GM11168 (cell line): ENCODE results near the gene GPS2.
"Not testable (repeated sequence)": the region's sequence is repeated elsewhere in the genome, so short reads cannot be mapped to it uniquely, and the experiment has no call there.

Experiments used
- in situ Hi-C: fragments of 300-500 bp; cut with MboI; formaldehyde crosslinking; loops from one replicate; pipeline ENCODE4 v1.12.0; 2022; ENCODE audit warnings: low sequenced_read_pairs; ENCODE audit not compliant: unreplicated experiment

GPS2 gene

GRCh38 chr17:7340179-7340578, 25.0 kb upstream of the GPS2 start:
- in situ Hi-C loops = no loop called here

GRCh38 chr17:7337600-7337999, 22.4 kb upstream of the GPS2 start:
- in situ Hi-C loops = not testable (repeated sequence)

GRCh38 chr17:7336240-7337175, 21.3 kb upstream of the GPS2 start, which contains the start of gene ACAP1:
TSS of gene ACAP1 (plus strand) at chr17:7336529. CDS start at chr17:7336735, 206 bp downstream.
- in situ Hi-C loops = no loop called here

- in situ Hi-C loops = not testable (repeated sequence)
Observed at GRCh38 chr17:7335765-7336164, 20.6 kb upstream of the GPS2 start.

GRCh38 chr17:7334938-7335538, 19.9 kb upstream of the GPS2 start:
- in situ Hi-C loops = no loop called here

- in situ Hi-C loops = not testable (repeated sequence)
Observed at GRCh38 chr17:7332600-7333069, 17.5 kb upstream of the GPS2 start.

GRCh38 chr17:7332111-7332510, 17.0 kb upstream of the GPS2 start:
- in situ Hi-C loops = no loop called here

GRCh38 chr17:7330638-7331015, 15.5 kb upstream of the GPS2 start:
- in situ Hi-C loops = no loop called here

GRCh38 chr17:7329997-7330637, 15.0 kb upstream of the GPS2 start:
- in situ Hi-C loops = no loop called here

GRCh38 chr17:7329374-7329996, 14.3 kb upstream of the GPS2 start:
- in situ Hi-C loops = no loop called here

- in situ Hi-C loops = no loop called here
Observed at GRCh38 chr17:7328840-7329373, 13.7 kb upstream of the GPS2 start, which contains the start of gene NEURL4. TSS of gene NEURL4 (minus strand) at chr17:7329335. CDS start at chr17:7329312, 23 bp downstream.

- in situ Hi-C loops = no loop called here
Observed at GRCh38 chr17:7328009-7328408, 12.8 kb upstream of the GPS2 start.

- in situ Hi-C loops = no loop called here
Observed at GRCh38 chr17:7327501-7327900, 12.3 kb upstream of the GPS2 start.

- in situ Hi-C loops = no loop called here
Observed at GRCh38 chr17:7327056-7327455, 11.9 kb upstream of the GPS2 start.

- in situ Hi-C loops = no loop called here
Observed at GRCh38 chr17:7326186-7326585, 11.0 kb upstream of the GPS2 start.

GRCh38 chr17:7325031-7325528, 9.9 kb upstream of the GPS2 start:
- in situ Hi-C loops = no loop called here

GRCh38 chr17:7324438-7324779, 9.2 kb upstream of the GPS2 start:
- in situ Hi-C loops = no loop called here

GRCh38 chr17:7323731-7324437, 8.7 kb upstream of the GPS2 start:
- in situ Hi-C loops = no loop called here

GRCh38 chr17:7322520-7323194, 7.5 kb upstream of the GPS2 start:
- in situ Hi-C loops = no loop called here
